Activated CD4-positive, CD25-positive, alpha-beta regulatory T cell treated with anti-CD3 and anti-CD28 coated beads, Interleukin-2, amount 50 U/mL, for 72 hours (primary cell): ENCODE data around the gene ZMYND10.

Experiments
- DNase-seq: peaks from one replicate; pipeline ENCODE4 v3.0.0; 2021

The ZMYND10 gene

DNA sequence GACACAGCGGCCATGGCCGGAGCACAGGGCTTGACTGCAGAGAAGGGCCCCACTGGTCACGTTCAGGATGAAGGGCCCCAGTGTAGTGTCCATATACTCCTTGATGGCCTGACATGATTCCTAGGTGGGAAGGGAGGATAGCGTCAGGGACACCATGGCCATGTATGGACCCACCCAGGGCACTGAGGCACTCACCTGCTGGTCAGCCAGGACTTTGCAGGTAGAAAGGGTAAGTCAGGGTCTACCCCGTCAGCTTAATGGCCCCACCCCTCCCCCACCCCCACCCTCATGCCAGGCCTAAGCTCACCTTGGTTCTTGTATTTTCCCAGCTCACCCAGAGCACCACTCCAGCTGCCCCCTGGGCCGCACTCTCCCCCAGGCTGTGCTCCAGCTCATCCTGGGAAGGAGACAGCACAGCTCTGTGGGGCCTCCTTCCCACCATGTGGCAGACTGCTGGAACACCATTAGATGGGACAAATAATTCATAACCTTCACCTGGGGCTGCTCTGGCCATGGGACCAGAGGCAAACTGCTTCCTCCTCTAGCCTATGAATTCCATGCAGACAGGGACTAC lies 44.8 kb downstream of the ZMYND10 start:
- DNase-seq = no peak

GRCh38 chr3:50299929-50300680 lies 45.4 kb downstream of the ZMYND10 start:
- DNase-seq = no peak

DNA sequence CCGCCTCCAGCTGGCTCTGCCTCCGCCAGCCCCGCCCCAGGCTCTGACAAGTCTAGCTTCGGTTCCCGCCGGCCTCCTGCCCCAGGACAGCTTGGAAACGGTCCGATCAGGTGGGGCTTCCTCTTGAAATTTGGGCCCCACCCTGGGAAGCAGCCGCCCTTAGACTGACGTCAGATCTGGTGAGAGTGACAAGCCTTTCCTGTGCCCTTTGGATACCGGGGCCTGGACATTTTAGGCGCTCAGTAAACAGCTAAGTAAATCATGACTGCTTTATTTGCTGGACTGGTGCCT lies 45.9 kb downstream of the ZMYND10 start:
- no peak for DNase-seq

GRCh38 chr3:50298836-50299637 lies 46.5 kb downstream of the ZMYND10 start, which contains the start of the genes HYAL3 and NAA80:
Gene HYAL3 (minus strand): TSS chr3:50299405. CDS start chr3:50295602, 3,803 bp downstream.
Gene NAA80 (minus strand): TSS chr3:50299405. CDS start chr3:50297463, 1,942 bp downstream.
- peak; percentile 99 for DNase-seq

- no peak for DNase-seq
Measured at GRCh38 chr3:50297896-50298725, 47.4 kb downstream of the ZMYND10 start.

GRCh38 chr3:50297384-50297775 lies 48.2 kb downstream of the ZMYND10 start:
- no peak for DNase-seq

DNA sequence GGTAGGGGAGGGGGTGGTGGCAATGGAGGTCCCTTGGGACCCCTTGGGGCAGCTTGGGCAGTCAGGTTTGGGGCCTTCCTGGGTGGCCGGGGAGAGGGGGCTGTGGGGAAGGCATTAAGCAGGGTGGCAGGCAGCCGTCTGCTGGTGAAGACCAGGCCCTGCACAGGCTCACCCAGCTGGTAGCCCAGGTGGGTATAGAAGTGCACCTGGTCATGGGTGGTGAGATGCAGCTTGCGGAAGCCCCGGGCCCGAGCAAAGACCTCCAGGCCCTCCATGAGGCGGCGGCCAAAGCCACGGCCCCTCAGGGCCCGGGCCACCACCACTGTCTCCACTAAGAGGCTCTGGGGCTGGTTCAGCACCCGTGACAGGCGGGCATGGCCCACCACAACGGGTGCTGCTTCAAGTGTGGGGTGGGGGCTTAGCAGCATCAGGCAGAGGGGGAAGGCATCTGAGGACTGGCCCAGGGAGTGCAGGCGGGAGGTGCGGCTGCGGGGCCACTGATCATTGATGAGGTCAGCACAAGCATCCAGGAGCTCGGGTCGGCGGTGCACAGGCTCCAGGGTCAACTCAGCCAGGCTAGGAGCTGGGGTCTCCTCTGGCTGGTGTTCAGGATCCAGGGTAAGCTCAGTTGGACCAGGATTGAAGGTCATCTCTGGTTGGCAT lies 48.7 kb downstream of the ZMYND10 start:
- no peak for DNase-seq

DNA sequence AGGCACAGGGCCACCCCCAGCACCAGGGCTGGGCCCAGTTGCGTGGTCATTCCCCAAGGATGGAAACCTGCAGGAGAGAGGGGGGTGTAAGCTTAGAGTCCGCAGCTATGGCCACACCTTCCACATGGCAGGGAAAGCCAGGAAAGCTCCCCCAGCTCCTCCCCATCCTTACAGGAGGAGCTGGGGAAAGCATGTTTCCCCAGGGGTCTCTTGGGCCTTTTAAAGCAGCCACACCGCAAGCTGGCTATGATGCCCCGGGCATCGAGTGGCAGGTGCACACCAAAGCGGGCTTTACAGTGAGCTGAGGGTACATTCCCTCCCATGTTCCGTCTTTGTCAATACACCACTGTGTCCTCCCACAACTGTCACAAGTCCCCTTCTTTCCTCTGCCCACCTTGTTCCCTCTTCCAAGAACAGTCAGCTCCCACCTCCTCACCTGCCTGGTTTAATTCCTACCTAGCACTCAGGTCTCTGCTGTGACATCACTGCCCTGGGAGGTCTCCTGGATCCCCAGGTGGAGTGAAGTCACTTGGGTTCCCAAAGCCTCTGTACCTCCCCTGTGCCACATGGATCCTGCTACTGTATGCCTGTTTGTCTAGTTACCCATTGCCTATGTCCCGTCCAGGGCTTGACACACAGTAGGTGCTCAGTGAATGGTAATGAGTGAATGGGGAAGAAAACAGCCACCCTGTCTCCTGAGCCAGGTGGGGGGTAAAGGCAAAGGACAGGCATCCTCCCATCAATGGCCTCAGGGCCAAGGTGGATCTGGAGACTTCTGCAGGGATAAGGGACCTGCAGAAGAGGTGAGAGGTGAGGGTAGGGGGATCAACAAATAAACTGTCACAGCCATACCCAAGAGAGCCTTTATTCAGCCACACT lies 49.7 kb downstream of the ZMYND10 start:
- no peak for DNase-seq

DNA sequence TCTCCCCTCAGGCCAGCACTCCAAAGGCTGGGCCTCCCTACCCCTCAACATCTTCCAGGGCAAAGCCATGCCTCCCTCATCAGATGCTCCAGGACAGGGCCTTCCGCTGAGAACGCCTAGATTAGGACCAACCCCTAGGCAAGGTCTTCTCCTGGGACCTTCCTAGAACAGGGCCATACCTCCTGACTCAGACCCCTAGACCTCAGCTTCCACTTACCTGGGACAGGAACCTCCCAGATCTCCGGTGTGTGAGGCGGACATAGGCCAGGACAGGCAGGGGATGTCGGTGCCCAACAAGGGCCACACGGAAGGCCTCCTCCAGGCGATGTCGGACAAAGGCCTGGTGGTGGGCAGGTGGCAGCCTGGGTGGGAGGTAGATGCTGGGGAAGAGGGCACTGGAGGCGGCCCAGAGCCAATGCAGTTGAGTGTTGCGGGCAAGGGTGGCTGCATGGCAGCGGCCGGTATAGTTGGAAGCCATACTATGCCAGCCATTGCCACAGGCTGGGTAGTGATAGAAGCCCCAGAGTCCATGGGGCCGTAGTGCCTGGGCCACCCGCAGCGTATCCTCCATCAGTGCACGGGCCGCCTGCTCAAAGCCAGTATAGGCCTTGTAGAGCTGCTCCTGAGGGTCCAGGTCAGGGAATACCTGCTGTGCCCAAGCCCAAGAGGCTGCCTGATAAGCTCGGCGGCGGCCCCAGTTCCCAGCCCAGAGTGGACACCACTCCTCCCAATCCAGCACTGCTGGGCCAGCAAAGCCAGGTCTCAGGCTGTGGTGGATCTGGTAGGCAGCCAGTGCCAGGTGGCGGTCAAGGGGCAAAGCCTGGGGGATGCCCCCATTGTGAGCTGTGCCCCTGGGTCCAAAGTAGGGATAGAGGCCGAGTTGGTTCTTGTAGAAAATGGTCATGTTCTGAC lies 50.8 kb downstream of the ZMYND10 start:
- DNase-seq = no peak

DNA sequence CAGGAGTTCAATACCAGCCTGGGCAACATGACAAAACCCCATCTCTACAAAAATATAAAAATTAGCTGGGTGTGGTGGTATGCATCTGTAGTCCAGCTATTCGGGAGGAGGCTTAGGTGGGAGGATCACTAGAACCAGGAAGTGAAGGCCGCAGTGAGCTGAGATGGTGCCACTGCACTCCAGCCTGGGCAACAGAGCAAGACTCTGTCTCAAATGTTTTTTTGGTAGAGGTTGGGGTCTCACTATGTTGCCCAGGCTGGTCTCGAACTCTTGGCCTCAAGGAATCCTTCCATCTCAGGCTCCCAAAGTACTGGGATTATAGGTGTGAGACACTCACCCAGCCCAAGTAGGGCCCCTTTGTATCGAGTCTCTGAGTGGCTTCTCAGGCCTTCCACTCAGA lies 51.4 kb downstream of the ZMYND10 start:
- DNase-seq = no peak

- DNase-seq = no peak
Measured at GRCh38 chr3:50293079-50293801, 52.3 kb downstream of the ZMYND10 start.

DNA sequence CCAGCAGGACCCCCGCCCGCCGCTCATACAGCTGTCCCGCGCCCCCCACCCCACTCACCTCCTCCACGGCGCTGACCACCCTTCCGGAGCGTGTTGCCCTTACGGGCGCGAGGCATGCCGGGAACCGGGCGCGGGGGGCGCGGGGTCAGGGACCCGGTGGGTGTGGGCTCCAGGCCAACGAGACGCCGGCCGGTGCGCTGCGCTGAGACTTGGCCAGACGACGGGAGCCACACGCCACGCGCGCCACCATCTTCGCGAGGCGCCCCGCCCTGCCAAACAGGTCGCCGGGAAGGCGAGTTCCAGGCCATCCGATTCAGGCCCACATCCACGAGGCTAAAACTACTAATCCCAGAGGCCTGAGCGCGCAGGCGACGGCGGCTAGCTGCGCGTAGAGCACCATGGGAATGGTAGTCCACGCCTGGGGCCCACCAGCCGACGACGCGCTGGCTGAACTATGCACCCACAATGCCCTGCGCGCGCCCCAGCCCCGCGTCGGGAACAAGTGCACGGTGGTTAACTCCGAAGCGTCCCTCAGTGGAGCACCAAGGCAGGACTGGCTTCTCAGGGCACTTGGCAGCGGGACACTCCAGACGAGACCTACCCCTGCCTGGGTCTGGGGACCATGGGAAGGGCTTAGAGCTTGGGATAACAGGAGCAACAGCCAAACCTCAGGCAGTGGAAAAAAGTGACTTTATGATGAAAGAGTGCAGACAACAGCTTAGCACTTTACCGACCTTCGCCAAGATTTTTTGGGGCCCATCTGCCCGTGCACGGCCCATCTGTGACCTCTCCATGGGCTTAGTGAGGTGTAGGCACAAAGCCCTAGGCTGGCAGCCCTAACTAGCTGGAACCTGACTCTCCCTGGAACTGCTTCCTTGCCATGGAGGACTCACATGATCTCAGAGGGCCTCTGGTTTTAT lies 53.1 kb downstream of the ZMYND10 start, which contains the start of gene IFRD2:
IFRD2 (minus strand) TSS at position 271 of the 920 bp plus-strand sequence; CDS start at position 116, 155 bp downstream.
- DNase-seq = peak; percentile 89
